ENCODE data around the gene HOXB1.

The HOXB1 gene

GRCh38 chr17:48567209-48567608 lies 36.4 kb upstream of the HOXB1 start:
- DNase-seq, result no peak

- no peak for DNase-seq
These were observed 35.9 kb upstream of the HOXB1 start for GRCh38 chr17:48566717-48567116.

- DNase-seq, result no peak
These were observed 35.3 kb upstream of the HOXB1 start for GRCh38 chr17:48565925-48566710.

- no peak for DNase-seq
These were observed 34.3 kb upstream of the HOXB1 start for GRCh38 chr17:48565022-48565554.

GRCh38 chr17:48564188-48565021 lies 33.6 kb upstream of the HOXB1 start:
- no peak for DNase-seq

- DNase-seq, result no peak
These were observed 33.0 kb upstream of the HOXB1 start for GRCh38 chr17:48563867-48564187.

GRCh38 chr17:48563385-48563838 lies 32.6 kb upstream of the HOXB1 start:
- DNase-seq, result no peak

- DNase-seq, result no peak
These were observed 32.1 kb upstream of the HOXB1 start for GRCh38 chr17:48562934-48563333.

GRCh38 chr17:48561884-48562810 lies 31.3 kb upstream of the HOXB1 start:
- no peak for DNase-seq

GRCh38 chr17:48559840-48560817 lies 29.3 kb upstream of the HOXB1 start:
- no peak for DNase-seq

- no peak for DNase-seq
These were observed 28.5 kb upstream of the HOXB1 start for GRCh38 chr17:48559122-48559839.

GRCh38 chr17:48558831-48559121 lies 28.0 kb upstream of the HOXB1 start:
- DNase-seq, result no peak

GRCh38 chr17:48558057-48558830 lies 27.4 kb upstream of the HOXB1 start:
- no peak for DNase-seq

GRCh38 chr17:48556576-48557401 lies 26.0 kb upstream of the HOXB1 start:
- DNase-seq, result no peak

GRCh38 chr17:48556229-48556575 lies 25.4 kb upstream of the HOXB1 start:
- DNase-seq, result no peak

- no peak for DNase-seq
These were observed 24.7 kb upstream of the HOXB1 start for GRCh38 chr17:48555258-48556228.

GRCh38 chr17:48554412-48555257 lies 23.8 kb upstream of the HOXB1 start:
- DNase-seq, result no peak
